KG1 (cell line): Measurements from ENCODE around the gene MEA1.

ENCODE experiments used
- DNase-seq: peaks from one replicate; lab custom pipeline; 2025; lab: John Stamatoyannopoulos, UW

The MEA1 gene

DNA sequence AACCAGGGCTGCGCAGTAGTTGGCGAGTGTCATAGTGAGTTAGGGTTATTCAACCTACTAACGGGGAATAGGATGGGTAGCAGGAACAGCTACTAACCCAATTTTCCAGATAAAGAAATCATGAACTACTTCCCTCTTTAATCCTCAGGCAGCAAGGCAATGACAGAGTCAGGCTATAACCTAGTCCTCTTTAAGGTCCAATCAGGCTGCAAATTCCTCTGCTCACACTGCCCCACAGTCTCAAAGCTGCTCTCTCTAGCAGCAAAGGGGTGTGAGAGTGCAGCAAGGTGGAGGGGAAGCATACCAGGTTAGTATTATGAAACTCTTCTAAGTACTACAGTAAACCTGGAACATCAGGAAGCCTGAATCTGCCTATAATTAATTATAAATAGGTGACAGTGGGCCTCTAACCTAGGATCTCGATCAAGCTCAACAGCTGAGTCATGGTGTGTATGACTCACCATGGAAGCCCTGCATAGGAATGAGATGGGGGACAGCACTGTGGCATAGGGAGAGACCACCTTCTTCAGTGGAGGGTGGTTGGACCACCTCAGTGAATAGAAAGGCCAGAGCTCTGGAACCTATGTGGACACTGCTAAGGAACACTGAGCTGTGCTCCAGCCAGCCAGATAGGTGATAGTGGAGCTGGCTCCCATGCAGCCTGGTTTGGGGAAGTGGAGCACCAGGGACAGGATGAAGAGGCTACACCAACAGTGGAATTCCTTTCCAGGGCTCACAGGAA, 42.7 kb downstream of the MEA1 start:
- DNase-seq: no peak

DNA sequence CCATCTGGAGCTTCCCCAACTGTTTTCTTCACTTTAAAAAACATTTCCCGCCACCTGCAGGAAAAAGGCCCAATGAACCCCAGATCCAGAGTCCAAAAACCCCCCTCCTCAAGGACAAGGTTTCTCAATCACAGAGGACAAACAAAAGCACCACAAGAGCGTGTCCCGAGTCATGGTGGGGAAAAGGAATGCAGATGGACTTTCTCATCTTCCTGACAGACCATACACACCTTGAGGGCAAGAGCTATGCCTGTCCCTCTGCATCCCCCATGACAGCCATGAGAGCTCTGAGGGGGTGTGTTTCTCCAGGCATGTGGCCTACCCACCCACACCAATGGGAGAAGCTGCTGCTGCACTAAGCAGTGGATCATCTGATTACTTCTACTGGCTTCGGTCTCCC, 43.8 kb downstream of the MEA1 start:
- no peak for DNase-seq

DNA sequence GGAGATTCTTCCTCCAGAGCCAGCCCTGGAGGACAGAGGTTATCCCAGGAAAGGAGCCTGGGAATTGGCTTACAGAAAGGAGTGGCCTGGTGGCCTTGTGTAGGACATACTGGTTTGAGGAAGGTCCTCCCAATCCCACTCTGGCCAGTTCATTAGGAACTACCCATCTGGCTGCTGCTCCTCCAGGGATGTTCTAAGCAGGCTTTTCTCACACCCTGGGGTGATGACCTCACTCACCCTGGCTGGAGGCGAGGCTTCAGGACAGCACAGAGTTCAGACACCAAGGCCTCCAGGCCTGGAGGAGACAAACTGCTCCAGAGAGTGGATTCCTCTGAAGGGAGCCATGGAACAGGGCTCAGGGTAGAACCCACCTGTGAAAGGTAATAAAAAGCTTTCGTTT, 44.3 kb downstream of the MEA1 start:
- no peak for DNase-seq

DNA sequence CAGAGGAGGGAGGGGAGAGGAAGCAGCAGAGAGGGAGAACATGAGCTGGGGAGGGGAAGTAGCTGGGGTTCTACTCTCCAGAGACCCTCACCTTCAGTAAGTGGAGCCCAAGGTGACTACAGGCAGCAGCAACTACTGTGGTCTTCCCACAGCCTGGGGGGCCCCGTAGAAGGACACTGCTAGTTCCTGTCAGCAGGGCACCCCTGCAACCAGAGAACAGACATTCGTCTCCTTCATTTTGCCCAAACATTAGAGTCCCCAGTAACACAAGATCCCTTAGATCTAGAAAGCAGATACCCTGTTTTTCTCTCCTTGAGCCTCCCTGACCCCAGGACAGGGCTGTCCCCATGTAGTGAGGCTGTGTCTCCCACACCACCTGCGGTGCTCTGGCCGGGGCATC, 45.0 kb downstream of the MEA1 start:
- DNase-seq: no peak

DNA sequence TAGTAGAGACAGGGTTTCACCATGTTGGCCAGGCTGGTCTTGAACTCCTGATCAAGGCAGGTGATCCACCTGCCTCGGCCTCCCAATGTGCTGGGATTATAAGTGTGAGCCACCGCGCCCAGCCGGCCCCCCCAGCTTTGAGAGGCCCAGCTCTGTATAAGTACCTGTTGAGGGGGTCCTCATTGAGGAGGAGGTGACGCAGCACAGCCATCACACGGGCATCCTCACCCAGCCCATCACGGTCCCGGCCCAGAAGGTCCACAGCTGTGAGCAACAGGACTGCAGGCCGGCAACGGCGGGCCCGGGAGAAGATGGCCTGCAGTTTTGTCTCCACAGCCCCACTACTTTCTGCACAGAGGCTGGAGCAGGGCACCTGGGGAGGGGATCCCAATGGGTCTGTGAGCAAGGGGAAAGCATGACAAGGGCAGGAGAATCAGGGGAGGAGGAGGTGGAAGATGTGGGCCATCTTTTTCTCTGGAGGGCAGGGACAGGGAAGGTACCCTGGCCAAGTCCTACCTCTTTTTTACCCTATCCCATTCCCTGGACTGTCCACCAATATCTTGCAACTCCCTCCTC, 45.5 kb downstream of the MEA1 start:
- no peak for DNase-seq

DNA sequence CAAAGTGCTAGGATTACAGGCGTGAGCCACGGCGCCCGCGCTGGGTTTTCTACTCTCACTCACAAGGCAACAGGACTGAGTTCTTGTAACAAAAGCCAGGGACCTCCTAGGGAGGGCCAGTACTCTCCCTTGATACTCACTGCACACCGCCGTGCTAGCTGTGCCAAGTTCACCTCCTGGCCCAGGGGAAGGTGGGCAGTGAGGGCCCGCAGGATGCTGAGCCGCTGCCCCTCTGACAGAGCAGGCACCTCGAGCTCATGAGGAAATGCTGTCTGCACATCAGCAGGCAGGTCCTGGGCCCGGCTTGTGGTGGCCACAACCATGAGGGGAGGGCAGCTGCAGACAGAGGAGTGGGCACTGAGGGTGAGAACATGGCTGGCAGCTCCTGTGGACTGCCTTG, 46.5 kb downstream of the MEA1 start:
- DNase-seq: no peak

DNA sequence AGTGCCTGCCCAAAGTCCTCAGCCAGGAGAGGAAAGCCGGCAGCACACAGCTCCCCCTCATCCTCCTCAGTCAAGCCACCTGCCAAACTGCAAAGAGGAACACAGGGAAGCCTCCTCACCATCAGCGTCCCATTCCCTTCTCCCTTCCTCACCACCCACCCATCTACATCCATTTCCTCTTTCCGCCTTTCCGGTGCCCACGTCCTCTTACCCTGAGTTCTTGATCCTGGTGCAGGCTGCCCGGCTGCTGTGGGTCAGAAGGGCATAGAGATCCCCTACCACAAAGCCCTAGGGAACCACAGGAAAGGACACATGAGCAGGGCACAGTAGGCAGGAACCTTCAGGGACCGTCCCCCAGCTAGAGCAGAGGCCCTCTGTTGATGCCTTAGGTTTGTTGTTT, 47.2 kb downstream of the MEA1 start:
- no peak for DNase-seq

DNA sequence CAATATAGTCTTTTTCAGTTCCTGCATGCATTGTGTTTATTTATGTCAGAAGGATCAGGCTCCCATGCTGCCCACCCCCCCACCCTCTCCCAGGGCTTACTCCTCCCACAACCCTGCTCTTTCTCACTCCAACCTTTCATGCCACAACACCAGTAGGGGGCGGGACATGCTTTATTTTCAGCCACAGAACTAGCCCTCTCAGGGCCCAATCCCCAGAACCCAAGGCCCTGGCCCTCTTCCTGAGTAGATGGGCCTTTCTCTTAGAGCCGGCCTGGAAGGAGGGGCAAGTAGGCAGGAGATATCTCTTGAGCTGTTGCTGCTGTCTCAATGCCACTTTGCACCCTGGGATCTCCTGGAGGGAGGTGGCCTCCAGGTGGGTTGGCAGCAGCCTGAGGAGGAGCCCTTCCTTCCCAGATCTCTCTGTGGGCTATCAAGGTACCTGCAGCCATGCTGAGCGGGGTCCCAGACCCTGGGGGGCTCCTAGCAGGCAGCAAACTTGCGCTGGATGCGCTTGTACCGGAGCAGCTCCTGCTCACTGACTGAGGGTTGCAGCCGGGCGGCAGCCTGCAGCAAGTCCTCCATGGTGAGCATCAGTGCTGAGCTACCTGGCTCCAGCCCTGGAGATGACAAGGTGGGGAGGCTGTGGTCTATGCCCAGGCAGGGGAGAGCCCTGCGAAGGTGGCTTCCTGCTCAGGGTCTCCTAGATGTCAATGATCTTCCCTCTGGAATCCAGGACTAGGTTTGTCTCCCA, 49.7 kb downstream of the MEA1 start:
- no peak for DNase-seq

DNA sequence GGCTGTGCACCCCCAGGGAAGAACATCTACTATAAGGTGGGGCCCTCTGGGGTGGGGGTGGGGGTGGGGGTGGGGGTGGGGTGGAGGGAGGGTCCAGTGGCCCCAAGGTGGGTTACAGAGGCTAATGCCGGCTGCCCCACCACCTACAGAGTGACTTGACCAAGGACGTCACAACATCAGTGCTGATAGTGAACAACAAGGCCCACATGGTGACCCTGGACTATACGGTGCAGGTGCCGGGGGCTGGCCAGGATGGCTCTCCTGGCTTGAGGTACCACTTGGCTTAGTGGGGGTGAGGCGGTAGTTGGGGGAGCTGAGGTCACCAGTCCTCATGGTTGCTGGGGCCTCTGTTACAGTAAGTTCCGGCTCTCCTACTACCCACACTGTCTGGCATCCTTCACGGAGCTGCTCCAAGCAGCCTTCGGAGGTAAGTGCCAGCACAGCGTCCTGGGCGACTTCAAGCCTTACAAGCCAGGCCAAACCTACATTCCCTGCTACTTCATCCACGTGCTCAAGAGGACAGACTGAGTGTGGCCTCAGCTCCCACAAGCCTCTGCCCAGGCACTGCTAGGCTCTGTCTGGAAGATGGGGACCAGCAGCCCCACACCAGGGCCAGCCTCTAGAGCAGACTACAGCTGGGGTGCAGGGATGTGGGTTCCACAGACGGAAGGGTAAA, 50.4 kb downstream of the MEA1 start:
- no peak for DNase-seq

DNA sequence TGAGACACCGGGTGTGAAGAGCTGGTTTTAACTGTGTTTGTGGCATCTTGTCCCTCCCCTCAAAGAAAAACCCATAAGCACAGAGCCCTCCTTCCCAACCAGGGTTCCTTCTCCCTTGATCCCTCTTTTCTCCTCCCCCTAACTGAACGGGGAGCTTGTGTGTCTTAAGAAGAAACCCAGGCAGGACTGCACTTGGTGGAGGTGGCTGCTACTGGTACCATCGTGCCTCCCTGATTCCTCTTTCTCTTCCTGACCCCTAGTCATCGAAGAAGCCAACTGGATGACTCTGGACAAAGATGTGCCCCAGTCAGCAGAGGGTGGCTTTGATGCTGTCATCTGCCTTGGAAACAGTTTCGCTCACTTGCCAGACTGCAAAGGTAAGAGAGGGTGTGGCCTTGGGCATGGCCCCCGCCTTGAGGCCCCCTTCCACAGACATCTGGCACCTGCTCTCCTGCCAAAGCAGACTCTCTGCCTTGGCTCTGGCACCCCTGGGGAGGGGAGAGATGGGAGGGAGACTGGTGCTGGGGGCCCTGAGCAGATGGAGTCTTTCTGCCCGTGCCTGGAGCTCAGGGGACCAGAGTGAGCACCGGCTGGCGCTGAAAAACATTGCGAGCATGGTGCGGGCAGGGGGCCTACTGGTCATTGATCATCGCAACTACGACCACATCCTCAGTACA, 51.1 kb downstream of the MEA1 start:
- DNase-seq: no peak

DNA sequence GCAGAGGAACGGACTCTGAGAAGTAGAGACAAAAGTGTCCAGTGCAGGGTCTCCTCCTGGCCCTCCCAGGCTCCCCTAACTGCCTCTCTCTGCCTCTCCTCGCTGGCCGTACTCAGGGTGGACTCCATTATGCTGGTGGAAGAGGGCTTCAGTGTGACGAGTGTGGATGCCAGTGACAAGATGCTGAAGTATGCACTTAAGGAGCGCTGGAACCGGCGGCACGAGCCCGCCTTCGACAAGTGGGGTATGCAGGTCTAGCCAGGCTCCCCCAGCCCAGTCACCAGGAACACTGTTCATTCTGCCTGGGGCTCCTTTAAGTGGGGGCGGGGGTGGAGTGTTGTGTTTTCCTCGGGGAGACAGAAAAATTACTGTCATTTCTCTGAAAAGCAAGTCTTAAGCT, 51.6 kb downstream of the MEA1 start:
- DNase-seq: no peak
